Amniotic stem cell (primary cell): ENCODE measurements around the gene CACTIN.

Experiments
- DNase-seq: peaks from one replicate; lab custom pipeline; 2025; lab: John Stamatoyannopoulos, UW

Gene CACTIN

DNA sequence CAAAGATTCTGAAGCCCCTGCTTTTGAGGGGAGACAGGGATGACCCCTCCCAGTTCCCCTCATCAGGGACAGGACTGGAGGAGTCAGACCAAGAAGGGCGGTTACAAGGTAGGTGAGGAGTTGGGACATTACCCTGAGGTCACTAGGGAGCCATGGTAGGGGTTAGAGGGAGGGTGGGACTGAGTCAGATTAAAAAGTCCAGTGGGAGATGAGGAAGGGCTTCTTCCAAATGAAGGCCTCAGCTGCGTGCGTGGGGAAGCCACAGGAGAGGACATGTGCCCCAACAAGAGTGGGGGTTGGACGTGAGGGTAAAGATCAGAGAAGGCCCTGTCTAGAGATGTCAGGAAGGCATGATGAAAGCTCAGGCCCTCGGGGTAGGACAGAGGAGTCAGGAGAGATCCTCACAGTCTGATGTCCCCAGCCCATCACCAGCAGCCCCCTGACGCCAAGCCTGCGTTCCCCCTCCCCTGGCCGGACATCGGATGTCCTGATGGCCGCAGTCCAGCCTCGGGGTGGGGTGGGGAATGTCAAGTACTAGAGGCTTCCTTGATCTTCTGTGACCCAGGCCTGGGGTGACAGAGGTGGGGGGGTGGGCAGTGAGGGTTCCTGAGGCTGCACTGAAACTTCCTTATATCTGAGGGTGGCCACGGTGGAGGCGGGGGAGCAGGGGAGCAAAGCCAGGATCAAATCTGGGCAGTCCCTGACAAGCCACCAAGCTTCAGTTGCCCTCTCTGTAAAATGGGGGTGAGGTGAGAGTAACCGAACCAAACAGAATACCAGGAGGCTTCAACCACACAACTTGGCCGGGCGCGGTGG is 62.7 kb downstream of the CACTIN start:
- DNase-seq: no peak
